NCI-H2107 (cell line): ENCODE measurements around the gene ZMYM4.
"Not testable (repeated sequence)": the region's sequence is repeated elsewhere in the genome, so short reads cannot be mapped to it uniquely, and the experiment has no call there.

Source experiments
- DNase-seq: peaks from one replicate; lab custom pipeline; 2025; lab: John Stamatoyannopoulos, UW

The ZMYM4 gene

DNA sequence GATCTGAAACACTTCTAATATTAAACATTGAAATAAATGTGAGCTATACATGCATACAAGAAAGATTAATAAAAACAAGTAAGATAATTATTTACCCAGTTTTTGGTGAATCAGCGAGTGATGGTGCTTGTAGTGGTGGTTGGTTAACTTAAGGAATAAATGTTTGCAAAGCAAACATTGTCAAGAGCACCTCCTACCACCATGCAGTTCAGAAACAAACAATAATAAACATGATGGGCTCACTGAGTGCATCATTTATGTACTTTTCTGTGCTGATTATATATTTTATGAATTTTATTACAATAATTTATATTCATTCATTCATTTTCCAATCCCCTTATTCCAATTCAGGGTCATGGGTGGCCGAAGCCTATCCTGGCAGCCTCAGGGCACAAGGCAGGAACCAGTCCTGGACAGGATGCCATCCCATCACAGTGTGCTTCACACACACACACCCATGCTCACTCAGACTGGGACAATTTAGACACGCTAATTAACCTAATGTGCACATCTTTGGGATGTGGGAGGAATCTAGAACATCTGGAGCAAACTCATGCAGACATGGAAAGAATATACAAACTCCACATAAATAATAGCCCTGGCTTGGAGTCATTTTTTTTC lies 57.8 kb downstream of the ZMYM4 start:
- no peak for DNase-seq

- not testable (repeated sequence) for DNase-seq
These were observed 63.1 kb downstream of the ZMYM4 start for GRCh38 chr1:35331618-35332017.

- DNase-seq = no peak
These were observed 66.0 kb downstream of the ZMYM4 start for GRCh38 chr1:35334485-35334884.

GRCh38 chr1:35340519-35340918 lies 72.0 kb downstream of the ZMYM4 start:
- DNase-seq = no peak

DNA sequence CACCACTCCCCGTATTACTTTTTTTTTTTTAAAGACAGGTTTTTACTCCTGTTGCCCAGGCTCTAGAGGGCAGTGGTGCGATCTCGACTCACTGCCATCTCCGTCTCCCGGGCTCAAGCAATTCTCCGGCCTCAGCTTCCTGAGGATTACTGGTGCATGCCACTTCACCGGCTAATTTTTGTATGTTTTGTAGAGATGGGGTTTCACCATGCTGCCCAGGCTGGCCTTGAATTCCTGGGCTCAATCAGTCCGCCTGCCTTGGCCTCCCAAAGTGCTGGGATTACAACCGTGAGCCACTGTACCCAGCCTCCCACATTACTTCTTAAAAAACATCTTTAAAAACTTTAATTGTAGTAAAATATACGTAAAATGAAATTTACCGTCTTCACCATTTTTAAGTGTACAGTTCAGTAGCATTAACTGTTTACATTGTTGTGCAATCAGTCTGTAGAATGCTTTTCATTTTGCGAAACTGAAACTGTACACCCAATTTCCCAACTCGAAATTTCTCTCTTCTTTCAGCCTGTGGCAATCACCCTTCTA lies 77.0 kb downstream of the ZMYM4 start:
- DNase-seq = no peak

DNA sequence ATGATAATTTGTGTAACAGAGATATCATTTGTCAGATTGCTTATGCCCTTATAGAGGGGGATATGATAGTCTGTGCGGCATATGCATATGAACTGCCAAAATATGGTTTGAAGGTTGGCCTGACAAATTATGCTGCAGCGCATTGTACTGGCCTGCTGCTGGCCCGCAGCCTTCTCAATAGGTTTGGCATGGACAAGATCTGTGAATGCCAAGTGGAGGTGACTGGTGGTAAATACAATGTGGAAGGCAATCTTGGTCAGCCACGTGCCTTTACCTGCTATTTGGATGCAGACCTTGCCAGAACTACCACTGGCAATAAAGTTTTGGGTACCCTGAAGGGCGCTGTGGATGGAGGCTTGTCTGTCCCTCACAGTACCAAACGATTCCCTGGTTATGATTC lies 82.4 kb downstream of the ZMYM4 start:
- DNase-seq = no peak

GRCh38 chr1:35359995-35360394 lies 91.5 kb downstream of the ZMYM4 start:
- DNase-seq = no peak

GRCh38 chr1:35361638-35362037 lies 93.1 kb downstream of the ZMYM4 start:
- DNase-seq = no peak

GRCh38 chr1:35364741-35365140 lies 96.2 kb downstream of the ZMYM4 start:
- no peak for DNase-seq

DNA sequence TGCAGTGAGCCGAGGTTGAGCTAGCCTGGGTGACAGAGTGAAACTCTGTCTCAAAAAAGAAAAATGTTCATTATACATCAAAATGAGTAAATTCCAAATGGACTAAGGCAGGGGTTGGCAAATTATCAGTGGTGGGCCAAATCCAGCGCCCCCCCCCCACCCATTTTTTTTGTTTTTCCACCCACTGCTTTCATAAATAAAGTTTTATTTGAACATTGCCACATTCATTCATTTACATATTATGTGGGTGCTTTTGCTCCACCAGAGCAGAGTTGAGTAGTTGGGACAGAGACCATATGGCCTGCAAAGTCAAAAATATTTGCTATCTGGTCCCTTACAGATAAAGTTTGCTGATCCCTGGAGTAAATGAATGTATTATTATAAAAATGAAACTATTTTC lies 99.4 kb downstream of the ZMYM4 start:
- DNase-seq = no peak

GRCh38 chr1:35369922-35370671 lies 101.6 kb downstream of the ZMYM4 start:
- DNase-seq = no peak

DNA sequence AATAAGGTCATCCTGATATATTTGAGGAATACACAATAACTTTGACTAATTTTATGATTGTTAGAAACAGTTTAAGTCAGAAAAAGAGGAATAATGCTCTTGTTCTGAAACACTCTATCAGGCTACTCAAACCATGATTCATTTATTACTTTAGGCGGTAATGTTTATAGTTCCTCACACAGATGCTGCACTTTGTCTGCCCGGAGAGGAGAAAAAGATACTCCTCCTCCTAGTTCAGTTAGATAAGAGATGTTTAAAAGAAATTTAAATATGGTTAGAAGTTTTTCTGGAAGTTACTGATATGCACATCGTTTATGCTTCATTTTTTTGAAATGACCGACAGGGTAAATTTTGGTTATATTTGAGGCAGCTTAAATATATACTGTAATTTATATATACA lies 103.0 kb downstream of the ZMYM4 start:
- no peak for DNase-seq

- DNase-seq = no peak
These were observed 109.0 kb downstream of the ZMYM4 start for GRCh38 chr1:35377555-35377954.

GRCh38 chr1:35379317-35380000 lies 111.0 kb downstream of the ZMYM4 start:
- no peak for DNase-seq

GRCh38 chr1:35380111-35380510 lies 111.6 kb downstream of the ZMYM4 start:
- not testable (repeated sequence) for DNase-seq

- DNase-seq = no peak
These were observed 113.6 kb downstream of the ZMYM4 start for GRCh38 chr1:35382107-35382506.

GRCh38 chr1:35386290-35386689 lies 117.8 kb downstream of the ZMYM4 start:
- DNase-seq = no peak

GRCh38 chr1:35386959-35387358 lies 118.5 kb downstream of the ZMYM4 start:
- no peak for DNase-seq

GRCh38 chr1:35390600-35391494 lies 122.3 kb downstream of the ZMYM4 start:
- no peak for DNase-seq

DNA sequence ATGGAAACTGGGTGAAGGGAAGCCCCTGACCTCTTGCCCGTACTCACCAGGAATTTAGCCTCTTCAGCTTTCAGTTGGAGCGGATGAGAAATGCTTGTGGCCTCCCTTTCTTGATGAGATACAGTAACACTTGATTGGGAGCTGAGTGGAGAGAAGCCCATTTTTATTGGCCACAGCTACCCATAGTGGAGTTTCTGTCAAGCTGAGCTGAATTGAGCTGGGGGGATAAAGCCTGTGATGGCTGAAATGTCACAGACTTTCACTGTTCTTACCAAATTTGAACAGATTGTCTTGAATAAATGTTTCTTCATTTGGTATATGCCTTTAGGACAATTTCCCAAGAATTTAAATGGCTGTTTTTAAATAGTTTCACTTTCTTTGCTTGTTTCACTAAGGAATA lies 125.9 kb downstream of the ZMYM4 start:
- no peak for DNase-seq

DNA sequence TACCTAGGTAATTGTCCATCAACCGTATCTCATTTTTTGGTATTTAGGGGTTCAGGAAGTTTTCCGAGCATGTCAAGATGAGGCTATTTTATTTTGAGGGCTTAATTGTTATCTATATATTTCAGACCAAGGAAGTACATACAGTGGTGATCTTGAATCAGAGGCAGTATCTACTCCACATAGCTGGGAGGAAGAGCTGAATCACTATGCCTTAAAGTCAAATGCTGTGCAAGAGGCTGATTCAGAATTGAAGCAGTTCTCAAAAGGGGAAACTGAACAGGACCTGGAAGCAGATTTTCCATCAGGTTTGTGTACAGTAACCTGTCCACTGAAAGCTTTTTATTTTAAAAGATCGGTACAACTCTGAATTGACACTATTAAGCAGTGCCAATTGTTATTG lies 130.2 kb downstream of the ZMYM4 start:
- DNase-seq = no peak

GRCh38 chr1:35401049-35401448 lies 132.5 kb downstream of the ZMYM4 start:
- DNase-seq = no peak
